GM19239 (cell line): Measurements from ENCODE around the gene PLPPR3.

Experiments
- DNase-seq: peaks from one replicate; pipeline ENCODE4 v3.0.0; 2011; ENCODE audit warnings: low spot score; ENCODE audit not compliant: insufficient read length
- FAIRE-seq: peaks from 2 replicates; lab custom pipeline; 2011; peaks lifted over from hg19 to GRCh38; lab: Jason Lieb, UNC

The PLPPR3 gene

GRCh38 chr19:782185-782877, 39.4 kb downstream of the PLPPR3 start:
- FAIRE-seq: no peak

GRCh38 chr19:781800-782184, 40.0 kb downstream of the PLPPR3 start:
- DNase-seq: no peak
- FAIRE-seq: no peak

More at GRCh38 chr19:782185-782877, 39.4 kb downstream of the PLPPR3 start:
- DNase-seq: no peak

GRCh38 chr19:780935-781334, 40.8 kb downstream of the PLPPR3 start:
- FAIRE-seq (no peak), DNase-seq (no peak)

- no peak for FAIRE-seq
- DNase-seq: no peak
Observed at GRCh38 chr19:778910-779653, 42.7 kb downstream of the PLPPR3 start.

- FAIRE-seq: no peak
- DNase-seq: no peak
Observed at GRCh38 chr19:776549-776948, 45.2 kb downstream of the PLPPR3 start.

GRCh38 chr19:772730-773436, 48.9 kb downstream of the PLPPR3 start:
- FAIRE-seq (no peak), DNase-seq (no peak)

GRCh38 chr19:772063-772462, 49.7 kb downstream of the PLPPR3 start:
- no peak for FAIRE-seq
- DNase-seq: no peak

GRCh38 chr19:771332-771785, 50.4 kb downstream of the PLPPR3 start:
- no peak for FAIRE-seq
- no peak for DNase-seq

- no peak for FAIRE-seq
- no peak for DNase-seq
Observed at GRCh38 chr19:769616-770015, 52.1 kb downstream of the PLPPR3 start.

- DNase-seq: no peak
- no peak for FAIRE-seq
Observed at GRCh38 chr19:768424-768823, 53.3 kb downstream of the PLPPR3 start.

GRCh38 chr19:765179-765738, 56.5 kb downstream of the PLPPR3 start:
- FAIRE-seq (no peak), DNase-seq (no peak)

- FAIRE-seq (no peak), DNase-seq (no peak)
Observed at GRCh38 chr19:764301-764700, 57.5 kb downstream of the PLPPR3 start.

- no peak for FAIRE-seq
- DNase-seq: no peak
Observed at GRCh38 chr19:763869-764268, 57.9 kb downstream of the PLPPR3 start.

GRCh38 chr19:763181-763580, 58.6 kb downstream of the PLPPR3 start:
- FAIRE-seq: no peak

More at GRCh38 chr19:763181-763580, 58.6 kb downstream of the PLPPR3 start:
- DNase-seq: no peak
